Endothelial cell (in vitro differentiated cells): ENCODE measurements around the gene TMEM272. TPM values are rescaled to one million over a fixed set of nuclear protein-coding genes. Genes with fewer than 3 reads are reported as not detected.

ENCODE experiments used
- DNase-seq: peaks from one replicate; pipeline ENCODE4 v3.0.0; 2021; ENCODE audit warnings: low spot score
- H3K27ac Mint-ChIP-seq: one replicate; pipeline ENCODE4 v1.8.0; 2021; ENCODE audit warnings: mixed read lengths, inconsistent platforms; ENCODE audit not compliant: unreplicated experiment
- H3K27me3 Mint-ChIP-seq: one replicate; pipeline ENCODE4 v1.8.0; 2021; ENCODE audit warnings: mild to moderate bottlenecking, moderate library complexity, mixed read lengths, inconsistent platforms; ENCODE audit not compliant: unreplicated experiment
- H3K36me3 Mint-ChIP-seq: one replicate; pipeline ENCODE4 v1.8.0; 2021; ENCODE audit warnings: mild to moderate bottlenecking, low read depth, mixed read lengths, inconsistent platforms; ENCODE audit not compliant: unreplicated experiment
- H3K4me1 Mint-ChIP-seq: one replicate; pipeline ENCODE4 v1.8.0; 2021; ENCODE audit warnings: mild to moderate bottlenecking, mixed read lengths, inconsistent platforms; ENCODE audit not compliant: unreplicated experiment
- H3K4me3 Mint-ChIP-seq: one replicate; pipeline ENCODE4 v1.8.0; 2021; ENCODE audit warnings: mild to moderate bottlenecking, mixed read lengths, inconsistent platforms; ENCODE audit not compliant: unreplicated experiment
- H3K9me3 Mint-ChIP-seq: one replicate; pipeline ENCODE4 v1.8.0; 2021; ENCODE audit warnings: mixed read lengths, inconsistent platforms; ENCODE audit not compliant: unreplicated experiment
- total RNA-seq: library from RNA; stranded (reverse); fragmentation: NEBNext Ultra II Directional; extraction: Animal tissue kit (Norgen Biotek cat#: 25700); gene quantifications from one replicate; pipeline ENCODE4 v1.2.1, GENCODE V29; 2021; ENCODE audit not compliant: unreplicated experiment
- TF ChIP-seq, protein P1 (sequence below): fragments of 200-600 bp; sonication (generic); IDR thresholded peaks from one replicate; pipeline ENCODE4 v1.5.0; 2021; ENCODE audit warnings: antibody characterized with exemption; ENCODE audit not compliant: unreplicated experiment

The TMEM272 gene
- total RNA-seq, 1 donor from 2014 or later: 0.15 TPM

DNA sequence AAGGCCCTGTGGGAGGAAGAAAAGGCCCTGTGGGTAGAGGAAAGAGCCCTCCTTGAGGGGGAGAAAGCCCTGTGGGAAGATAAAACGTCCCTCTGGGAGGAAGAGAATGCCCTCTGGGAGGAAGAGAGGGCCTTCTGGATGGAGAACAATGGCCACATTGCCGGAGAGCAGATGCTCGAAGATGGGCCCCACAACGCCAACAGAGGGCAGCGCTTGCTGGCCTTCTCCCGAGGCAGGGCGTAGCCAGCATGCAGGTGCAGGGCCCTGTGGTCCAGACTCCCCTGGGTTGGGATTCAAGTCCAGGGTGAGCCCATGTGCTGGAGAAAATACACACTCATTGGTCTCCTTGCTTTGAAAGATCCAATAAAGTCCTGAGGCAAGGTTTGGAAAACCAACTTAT is 20.9 kb upstream of the TMEM272 start:
- no peak overlapping the region for H3K27ac Mint-ChIP-seq
- no peaks in the 10 kb centered on the region for H3K9me3 Mint-ChIP-seq
- H3K4me3 Mint-ChIP-seq: no peak overlapping the region
- TF ChIP-seq, protein P1, sequence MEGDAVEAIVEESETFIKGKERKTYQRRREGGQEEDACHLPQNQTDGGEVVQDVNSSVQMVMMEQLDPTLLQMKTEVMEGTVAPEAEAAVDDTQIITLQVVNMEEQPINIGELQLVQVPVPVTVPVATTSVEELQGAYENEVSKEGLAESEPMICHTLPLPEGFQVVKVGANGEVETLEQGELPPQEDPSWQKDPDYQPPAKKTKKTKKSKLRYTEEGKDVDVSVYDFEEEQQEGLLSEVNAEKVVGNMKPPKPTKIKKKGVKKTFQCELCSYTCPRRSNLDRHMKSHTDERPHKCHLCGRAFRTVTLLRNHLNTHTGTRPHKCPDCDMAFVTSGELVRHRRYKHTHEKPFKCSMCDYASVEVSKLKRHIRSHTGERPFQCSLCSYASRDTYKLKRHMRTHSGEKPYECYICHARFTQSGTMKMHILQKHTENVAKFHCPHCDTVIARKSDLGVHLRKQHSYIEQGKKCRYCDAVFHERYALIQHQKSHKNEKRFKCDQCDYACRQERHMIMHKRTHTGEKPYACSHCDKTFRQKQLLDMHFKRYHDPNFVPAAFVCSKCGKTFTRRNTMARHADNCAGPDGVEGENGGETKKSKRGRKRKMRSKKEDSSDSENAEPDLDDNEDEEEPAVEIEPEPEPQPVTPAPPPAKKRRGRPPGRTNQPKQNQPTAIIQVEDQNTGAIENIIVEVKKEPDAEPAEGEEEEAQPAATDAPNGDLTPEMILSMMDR: no peak
- H3K4me1 Mint-ChIP-seq: peaks cover 8% of the 10 kb centered on the region
- no peak for DNase-seq
- peaks cover 3% of the 10 kb centered on the region for H3K27me3 Mint-ChIP-seq
- no peaks in the 10 kb centered on the region for H3K36me3 Mint-ChIP-seq

DNA sequence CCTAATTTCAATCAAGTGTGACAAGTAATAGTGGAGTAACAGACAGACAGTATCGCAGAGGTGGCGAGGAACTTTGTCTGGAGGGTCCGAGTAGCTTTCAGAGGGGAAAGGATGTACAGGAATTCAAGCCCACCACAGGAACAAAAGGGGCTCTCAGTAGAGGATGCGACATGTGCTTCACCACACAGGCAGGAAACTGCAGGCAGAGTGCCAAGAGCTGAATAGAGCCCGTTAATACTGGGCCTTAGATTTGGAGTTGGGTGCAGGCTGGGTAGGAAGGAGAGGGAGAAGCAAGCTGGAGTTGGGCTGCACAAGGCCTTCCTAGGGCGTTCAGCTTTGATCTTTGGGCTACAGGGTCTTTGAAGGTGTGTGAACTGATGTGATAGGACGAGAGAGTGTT is 18.0 kb upstream of the TMEM272 start:
- no peak overlapping the region for H3K27ac Mint-ChIP-seq
- H3K4me3 Mint-ChIP-seq: no peak overlapping the region
- TF ChIP-seq, protein P1: no peak
- DNase-seq: no peak
- H3K36me3 Mint-ChIP-seq: no peaks in the 10 kb centered on the region
- H3K27me3 Mint-ChIP-seq: peaks cover 3% of the 10 kb centered on the region
- no peaks in the 10 kb centered on the region for H3K9me3 Mint-ChIP-seq
- peaks cover 8% of the 10 kb centered on the region for H3K4me1 Mint-ChIP-seq

DNA sequence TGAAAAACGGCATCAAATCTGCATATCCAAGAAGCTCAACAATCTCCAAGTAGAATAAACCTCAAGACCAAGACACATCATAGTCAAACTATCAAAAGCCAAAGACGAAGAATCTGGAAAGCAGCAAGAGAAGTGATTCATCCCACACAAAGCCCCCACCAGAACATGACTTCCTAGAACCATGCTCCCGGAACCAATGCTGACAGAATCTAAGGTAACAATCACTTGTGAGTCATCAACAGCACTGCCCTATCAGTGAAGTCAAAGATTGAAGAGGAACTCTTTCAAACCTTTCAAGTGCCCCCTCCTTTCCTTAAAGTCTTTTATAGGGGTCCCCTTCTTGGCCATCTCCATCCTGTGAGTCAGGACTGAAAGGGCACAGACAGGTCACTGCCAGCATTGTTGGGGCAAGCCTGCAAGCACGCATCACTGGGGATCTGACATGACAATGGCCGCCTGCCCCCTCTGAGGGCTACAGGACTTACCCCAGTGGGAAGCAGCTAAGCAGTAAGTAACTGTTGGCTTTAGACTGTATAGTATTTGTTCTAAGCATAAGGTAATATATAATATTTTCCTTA is 16.8 kb upstream of the TMEM272 start, which contains the start of gene CCDC70:
TSS of gene CCDC70 (plus strand) at position 247 of the 578 bp plus-strand sequence. CDS start 3,443 bp downstream, outside the sequence.
- no peaks in the 10 kb centered on the region for H3K9me3 Mint-ChIP-seq
- TF ChIP-seq, protein P1: no peak
- peaks cover 4% of the 10 kb centered on the region for H3K27me3 Mint-ChIP-seq
- no peak within 1 kb of the TSS for H3K4me3 Mint-ChIP-seq
- H3K27ac Mint-ChIP-seq: no peak within 1 kb of the TSS
- no peak for DNase-seq
- no peaks in the 10 kb centered on the region for H3K36me3 Mint-ChIP-seq
- H3K4me1 Mint-ChIP-seq: peaks cover 8% of the 10 kb centered on the region

DNA sequence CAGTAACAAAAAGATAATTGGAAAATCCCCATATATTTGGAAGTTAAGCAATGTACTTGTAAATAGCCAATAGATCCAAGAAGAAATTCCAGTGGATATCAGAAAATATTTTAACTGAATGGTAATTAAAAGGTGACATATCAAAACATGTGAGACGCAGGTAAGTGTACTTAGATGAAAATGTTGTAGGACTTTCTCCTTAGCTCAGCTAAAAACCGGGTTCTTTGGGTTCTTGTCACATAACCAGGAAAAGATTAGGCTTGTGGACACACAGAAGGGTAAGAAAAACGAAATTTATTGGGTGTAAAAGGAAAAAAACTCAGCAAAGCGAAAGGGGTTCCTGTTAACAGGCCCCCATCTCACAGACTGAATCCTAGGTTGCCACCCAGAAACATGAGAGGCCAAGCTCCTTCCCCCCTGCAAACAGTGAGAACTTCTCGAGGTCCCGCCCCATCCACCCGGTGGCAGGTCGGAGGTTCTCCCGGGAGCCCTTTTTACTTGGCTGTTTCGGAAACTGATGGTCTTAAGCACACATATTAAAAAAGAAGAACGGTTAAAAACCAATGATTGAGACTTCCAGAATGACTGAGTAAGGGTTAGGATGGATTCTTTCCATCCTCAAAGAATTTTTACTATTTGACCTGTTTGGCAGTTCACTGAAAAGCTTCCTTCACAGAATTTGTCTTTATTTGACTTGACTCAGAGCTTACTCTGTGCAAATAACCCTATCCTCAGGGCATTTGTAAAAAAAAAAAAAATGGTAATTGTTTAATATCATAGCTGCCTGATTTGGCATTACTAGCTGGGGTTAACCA is 13.7 kb upstream of the TMEM272 start:
- Mint-ChIP-seq H3K27ac (no peak overlapping the region), H3K4me3 (no peak overlapping the region), H3K36me3 (no peaks in the 10 kb centered on the region), H3K4me1 (peaks cover 8% of the 10 kb centered on the region), H3K9me3 (no peaks in the 10 kb centered on the region), H3K27me3 (peaks cover 2% of the 10 kb centered on the region)
- TF ChIP-seq, protein P1: no peak
- no peak for DNase-seq

DNA sequence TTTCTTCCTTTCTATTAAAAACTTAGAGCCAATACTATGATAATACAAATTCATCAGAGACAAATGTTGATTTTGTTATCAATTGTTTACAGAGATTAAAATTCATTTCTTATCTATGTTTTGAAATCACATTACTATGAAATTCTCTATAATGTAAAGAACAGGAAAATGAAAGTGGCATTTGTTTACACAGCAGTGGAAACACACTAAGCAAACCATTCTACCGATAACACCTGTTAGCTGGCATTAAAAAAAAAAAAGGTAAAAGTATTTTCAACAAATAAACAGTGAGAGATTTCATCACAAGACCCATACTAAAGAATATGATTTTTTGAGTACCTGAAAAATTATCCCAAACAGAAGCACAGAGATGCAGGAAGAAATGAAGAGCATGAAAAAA is 12.0 kb upstream of the TMEM272 start:
- H3K27ac Mint-ChIP-seq: no peak overlapping the region
- no peak for DNase-seq
- no peaks in the 10 kb centered on the region for H3K9me3 Mint-ChIP-seq
- no peaks in the 10 kb centered on the region for H3K4me1 Mint-ChIP-seq
- peaks cover 2% of the 10 kb centered on the region for H3K27me3 Mint-ChIP-seq
- TF ChIP-seq, protein P1: no peak
- no peak overlapping the region for H3K4me3 Mint-ChIP-seq
- H3K36me3 Mint-ChIP-seq: no peaks in the 10 kb centered on the region
